CD4-positive, alpha-beta T cell (primary cell): ENCODE data around the gene NFU1. TPM values are rescaled to one million over a fixed set of nuclear protein-coding genes. Genes with fewer than 3 reads are reported as not detected.
A peak's percentile ranks its signal among the peaks of the same experiment; 100 is the strongest.

Source experiments
- ATAC-seq: fragments of 200-7000 bp; cut with Tn5 transposase; one replicate; pipeline ENCODE4 v1.10.0; 2022; ENCODE audit warnings: mild to moderate bottlenecking; ENCODE audit not compliant: poor library complexity
- CTCF ChIA-PET: fragments of 350-600 bp; sonication (Branson Sonifier 250); formaldehyde crosslinking; loops from one replicate; lab custom pipeline; 2021; ENCODE audit warnings: antibody characterized with exemption, inconsistent platforms; lab: Charles Lee
- POLR2A ChIA-PET: fragments of 350-600 bp; sonication (Branson Sonifier 250); formaldehyde crosslinking; loops from one replicate; lab custom pipeline; 2021; ENCODE audit warnings: antibody characterized with exemption, inconsistent platforms; lab: Charles Lee
- DNase-seq, 14 experiments: peaks; one replicate each; pipeline ENCODE4 v3.0.0-alpha.2; 2013 to 2020; ENCODE audit warnings: mixed read lengths in 2 of 14
- H3K27ac ChIP-seq, 2 donors: one replicate each; pipeline versions ENCODE4 v1.5.1 to v1.7.0; 2013; ENCODE audit warnings: low read length in 2 of 2, low read depth in 1 of 2, mild to moderate bottlenecking in 1 of 2
- H3K27me3 ChIP-seq, 2 experiments: 1 replicate in 1 of 2; 2 replicates in 1 of 2; pipeline versions ENCODE4 v1.6.1 to v1.7.0; 2013; ENCODE audit warnings: low read length in 2 of 2, control low read depth in 1 of 2, mild to moderate bottlenecking in 1 of 2, moderate library complexity in 1 of 2; ENCODE audit not compliant: insufficient read depth in 2 of 2, control insufficient read depth in 1 of 2
- H3K36me3 ChIP-seq: one replicate; pipeline ENCODE4 v1.6.1; 2013; ENCODE audit warnings: low read length, control low read depth; ENCODE audit not compliant: insufficient read depth
- H3K4me1 ChIP-seq: one replicate; pipeline ENCODE4 v1.6.1; 2013; ENCODE audit warnings: low read length, control low read depth; ENCODE audit not compliant: insufficient read depth
- H3K4me3 ChIP-seq: one replicate; pipeline ENCODE4 v1.5.1; 2013; ENCODE audit warnings: mild to moderate bottlenecking, low read length, moderate library complexity
- H3K9me3 ChIP-seq, 2 experiments: 1 replicate in 1 of 2; 2 replicates in 1 of 2; pipeline versions ENCODE4 v1.6.1 to v1.7.0; 2013; ENCODE audit warnings: low read length in 2 of 2, mild to moderate bottlenecking in 2 of 2, control low read depth in 1 of 2, moderate library complexity in 1 of 2; ENCODE audit not compliant: control insufficient read depth in 1 of 2, insufficient read depth in 1 of 2
- H3K27ac Mint-ChIP-seq: one replicate; pipeline ENCODE4 v1.8.0; 2020; ENCODE audit warnings: mixed read lengths
- H3K27me3 Mint-ChIP-seq: one replicate; pipeline ENCODE4 v1.8.0; 2021; ENCODE audit warnings: mixed read lengths
- H3K36me3 Mint-ChIP-seq: one replicate; pipeline ENCODE4 v1.8.0; 2021; ENCODE audit warnings: low read depth, mixed read lengths
- H3K4me1 Mint-ChIP-seq: one replicate; pipeline ENCODE4 v1.8.0; 2021; ENCODE audit warnings: low read depth, mixed read lengths
- H3K4me3 Mint-ChIP-seq: one replicate; pipeline ENCODE4 v1.8.0; 2020; ENCODE audit warnings: mild to moderate bottlenecking, mixed read lengths
- H3K9me3 Mint-ChIP-seq: one replicate; pipeline ENCODE4 v1.8.0; 2020; ENCODE audit warnings: mixed read lengths
- intact Hi-C, 2 experiments: fragments of 100-400 bp; cut with DNase I in 1 of 2; cut with micrococcal nuclease in 1 of 2; formaldehyde crosslinking; loops; one replicate each; pipeline versions ENCODE4 v1.15.1 to v1.9.0; 2023 to 2025; cut with DNase I, micrococcal nuclease
- total RNA-seq, 174 experiments: library from RNA in 2 of 174; stranded (reverse) in 2 of 174; gene quantifications; one replicate each; pipeline ENCODE4 v1.2.3 and lab custom pipeline; 2021 to 2026
- TF ChIP-seq, protein P1 (sequence below): fragments of 200-600 bp; IDR thresholded peaks from one replicate; pipeline ENCODE4 v1.8.0; 2022; ENCODE audit warnings: antibody characterized with exemption, mild to moderate bottlenecking

NFU1 gene
- total RNA-seq, 2 experiments from 2014 or later: 18.5 to 22.2 TPM

DNA sequence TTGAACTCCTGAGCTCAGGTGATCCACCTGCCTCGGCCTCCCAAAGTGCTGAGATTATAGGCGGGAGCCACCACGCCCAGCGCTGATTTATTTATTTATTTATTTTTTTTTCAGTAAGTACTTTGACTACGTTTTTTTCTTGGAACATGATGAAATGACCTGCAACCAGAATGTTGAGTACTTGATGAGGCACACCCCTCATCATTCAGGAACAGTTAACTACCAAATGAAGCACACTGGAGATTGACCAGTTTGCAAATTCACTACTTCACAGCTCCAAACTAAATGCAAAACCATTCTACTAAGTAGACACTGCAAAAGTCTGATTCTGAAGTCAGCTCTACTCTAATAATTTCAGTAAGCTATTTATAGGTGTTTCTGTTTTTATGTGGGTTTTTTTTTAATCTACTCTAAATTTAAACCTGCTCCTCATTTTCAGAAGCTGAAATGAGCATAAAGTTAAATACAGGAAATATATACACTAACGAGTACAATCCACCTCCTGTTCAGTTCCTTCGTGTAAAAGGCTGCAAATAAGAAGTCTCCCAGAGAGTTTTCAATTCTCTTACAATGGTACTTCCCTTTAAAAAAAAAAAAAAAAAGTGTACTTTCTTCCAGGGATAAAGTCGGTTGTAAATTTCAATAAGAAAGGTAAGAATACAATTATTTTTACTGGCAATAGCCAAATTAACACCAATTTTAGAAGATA is 51.6 kb downstream of the NFU1 start:
- H3K4me3 ChIP-seq: peak overlapping the region; percentile 62
- H3K27ac ChIP-seq: no peak overlapping the region
- DNase-seq (no peak), ATAC-seq (no peak)
- peaks cover 6% of the 10 kb centered on the region for H3K36me3 Mint-ChIP-seq
- H3K27ac Mint-ChIP-seq: peak overlapping the region; percentile 79
- H3K9me3 ChIP-seq: no peaks in the 10 kb centered on the region
- peaks cover 55% of the 10 kb centered on the region for H3K4me1 Mint-ChIP-seq
- H3K36me3 ChIP-seq: no peaks in the 10 kb centered on the region
- peak overlapping the region; percentile 89 for H3K4me3 Mint-ChIP-seq
- CTCF ChIA-PET: interaction anchor here (0.7 to 1.1 kb wide), 2 partner anchors 10 to 52 kb away, joined by 3 read pairs; partner anchors contain the start of gene NFU1
- POLR2A ChIA-PET: interaction anchor here (0.7 to 2.8 kb wide), 6 partner anchors 8 to 1370 kb away, joined by 3 to 21 read pairs (median 3); partner anchors contain the start of gene NFU1
- H3K27me3 Mint-ChIP-seq: no peaks in the 10 kb centered on the region
- intact Hi-C loops: loop anchor here in 1 of 2 experiments (5.0 to 10.0 kb wide), 4 partner anchors 259 to 1231 kb away; partner anchors contain the start of genes AAK1, GMCL1, PNO1 and SNRPG
- peaks cover 26% of the 10 kb centered on the region for H3K4me1 ChIP-seq
- TF ChIP-seq, protein P1, sequence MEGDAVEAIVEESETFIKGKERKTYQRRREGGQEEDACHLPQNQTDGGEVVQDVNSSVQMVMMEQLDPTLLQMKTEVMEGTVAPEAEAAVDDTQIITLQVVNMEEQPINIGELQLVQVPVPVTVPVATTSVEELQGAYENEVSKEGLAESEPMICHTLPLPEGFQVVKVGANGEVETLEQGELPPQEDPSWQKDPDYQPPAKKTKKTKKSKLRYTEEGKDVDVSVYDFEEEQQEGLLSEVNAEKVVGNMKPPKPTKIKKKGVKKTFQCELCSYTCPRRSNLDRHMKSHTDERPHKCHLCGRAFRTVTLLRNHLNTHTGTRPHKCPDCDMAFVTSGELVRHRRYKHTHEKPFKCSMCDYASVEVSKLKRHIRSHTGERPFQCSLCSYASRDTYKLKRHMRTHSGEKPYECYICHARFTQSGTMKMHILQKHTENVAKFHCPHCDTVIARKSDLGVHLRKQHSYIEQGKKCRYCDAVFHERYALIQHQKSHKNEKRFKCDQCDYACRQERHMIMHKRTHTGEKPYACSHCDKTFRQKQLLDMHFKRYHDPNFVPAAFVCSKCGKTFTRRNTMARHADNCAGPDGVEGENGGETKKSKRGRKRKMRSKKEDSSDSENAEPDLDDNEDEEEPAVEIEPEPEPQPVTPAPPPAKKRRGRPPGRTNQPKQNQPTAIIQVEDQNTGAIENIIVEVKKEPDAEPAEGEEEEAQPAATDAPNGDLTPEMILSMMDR: no peak
- no peaks in the 10 kb centered on the region for H3K27me3 ChIP-seq
- no peaks in the 10 kb centered on the region for H3K9me3 Mint-ChIP-seq

DNA sequence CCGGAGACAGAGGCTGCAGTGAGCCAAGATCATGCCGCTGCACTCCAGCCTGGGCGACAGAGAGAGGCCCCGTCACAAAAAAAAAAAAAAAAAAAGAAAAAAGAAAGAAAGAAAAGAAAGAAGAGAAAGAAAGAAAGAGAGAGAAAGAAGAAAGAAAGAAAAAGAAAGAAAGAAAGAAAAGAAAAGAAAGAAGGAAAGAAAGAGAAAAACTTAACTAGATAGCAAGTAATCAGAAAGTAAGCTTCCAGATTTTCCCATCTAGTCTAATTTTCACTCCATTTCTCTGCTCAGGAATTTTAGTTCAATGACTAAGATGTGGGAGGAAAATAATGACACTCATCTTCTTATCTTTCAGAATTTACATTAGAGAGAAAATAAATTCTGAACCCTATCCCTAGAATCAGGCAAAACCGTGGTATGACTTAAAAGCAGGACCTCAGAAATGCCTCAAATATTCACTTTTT is 52.6 kb downstream of the NFU1 start:
- Mint-ChIP-seq H3K4me1 (peaks cover 59% of the 10 kb centered on the region), H3K4me3 (peak overlapping the region; percentile 4), H3K36me3 (peaks cover 10% of the 10 kb centered on the region), H3K27ac (no peak overlapping the region), H3K9me3 (no peaks in the 10 kb centered on the region), H3K27me3 (no peaks in the 10 kb centered on the region)
- ATAC-seq (no peak), DNase-seq (no peak)
- Histone ChIP-seq H3K4me1 (peaks cover 29% of the 10 kb centered on the region), H3K27ac (no peak overlapping the region), H3K9me3 (no peaks in the 10 kb centered on the region), H3K27me3 (no peaks in the 10 kb centered on the region), H3K4me3 (no peak overlapping the region), H3K36me3 (no peaks in the 10 kb centered on the region)
- ChIA-PET POLR2A (interaction anchor here (2.8 kb wide), 1 partner anchor 52 kb away, joined by 21 read pairs; the partner anchor contains the start of gene NFU1), CTCF (interaction anchor here (0.7 to 1.5 kb wide), 4 partner anchors 9 to 793 kb away, joined by 3 to 5 read pairs (median 4); partner anchors contain the start of gene NFU1)
- intact Hi-C loops: loop anchor here in 1 of 2 experiments (5.0 to 10.0 kb wide), 4 partner anchors 260 to 1230 kb away; partner anchors contain the start of genes AAK1, GMCL1, PNO1 and SNRPG
- TF ChIP-seq, protein P1: no peak

DNA sequence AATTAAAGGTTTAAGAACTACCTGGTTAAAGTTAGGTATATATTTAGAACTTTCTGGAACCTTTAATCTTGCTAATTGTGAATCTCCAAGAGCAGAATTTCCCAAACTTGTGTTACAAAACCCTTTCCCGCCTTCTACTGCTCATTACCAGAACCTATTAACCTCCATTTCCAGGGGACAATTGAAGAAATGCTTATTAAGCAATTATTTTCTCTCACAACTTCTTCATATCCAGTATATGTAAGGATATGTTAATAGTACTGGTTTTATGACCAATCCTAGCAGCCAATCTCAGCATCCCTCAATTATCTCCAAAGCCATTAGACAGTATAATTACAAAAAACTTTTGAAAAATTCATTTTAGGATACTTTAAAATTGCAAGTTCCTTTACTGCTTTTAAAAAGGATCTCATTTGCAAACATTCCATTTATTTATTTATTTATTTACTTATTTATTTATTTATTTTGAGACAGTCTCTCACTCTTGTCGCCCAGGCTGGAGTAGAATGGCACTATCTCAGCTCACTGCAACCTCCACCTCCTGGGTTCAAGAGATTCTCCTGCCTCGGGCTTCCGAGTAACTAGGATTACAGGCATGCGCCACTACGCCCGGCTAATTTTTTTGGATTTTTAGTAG is 53.9 kb downstream of the NFU1 start:
- peaks cover 16% of the 10 kb centered on the region for H3K36me3 Mint-ChIP-seq
- ATAC-seq: no peak
- H3K4me3 Mint-ChIP-seq: peak overlapping the region; percentile 3
- Histone ChIP-seq H3K27me3 (no peaks in the 10 kb centered on the region), H3K4me3 (no peak overlapping the region), H3K4me1 (peaks cover 29% of the 10 kb centered on the region), H3K27ac (no peak overlapping the region), H3K9me3 (no peaks in the 10 kb centered on the region), H3K36me3 (no peaks in the 10 kb centered on the region)
- no peaks in the 10 kb centered on the region for H3K27me3 Mint-ChIP-seq
- H3K27ac Mint-ChIP-seq: no peak overlapping the region
- TF ChIP-seq, protein P1: no peak
- peaks cover 60% of the 10 kb centered on the region for H3K4me1 Mint-ChIP-seq
- ChIA-PET POLR2A (no interaction called here), CTCF (interaction anchor here (1.5 kb wide), 1 partner anchor 8 kb away, joined by 5 read pairs; no protein-coding TSS in a partner anchor)
- no peaks in the 10 kb centered on the region for H3K9me3 Mint-ChIP-seq
- intact Hi-C loops: loop anchor here in 1 of 2 experiments (10.0 kb wide), 3 partner anchors 262 to 1228 kb away; partner anchors contain the start of genes AAK1, PNO1 and SNRPG
- DNase-seq: no peak
